Type B pancreatic cell (in vitro differentiated cells): ENCODE data around the gene AMH. TPM values are rescaled to one million over a fixed set of nuclear protein-coding genes. Genes with fewer than 3 reads are reported as not detected.

Experiments used
- DNase-seq: peaks from one replicate; pipeline ENCODE4 v3.0.0; 2021; ENCODE audit warnings: mixed read lengths; ENCODE audit not compliant: unreplicated experiment; ENCODE audit errors: extremely low spot score
- H3K27ac Mint-ChIP-seq: 2 replicates; pipeline ENCODE4 v1.8.0; 2021; ENCODE audit warnings: mild to moderate bottlenecking, mixed read lengths
- H3K27me3 Mint-ChIP-seq: 2 replicates; pipeline ENCODE4 v1.8.0; 2021; ENCODE audit warnings: mixed read lengths
- H3K36me3 Mint-ChIP-seq: 2 replicates; pipeline ENCODE4 v1.8.0; 2021; ENCODE audit warnings: mixed read lengths
- H3K4me1 Mint-ChIP-seq: one replicate; pipeline ENCODE4 v1.8.0; 2021; ENCODE audit warnings: mixed read lengths; ENCODE audit not compliant: unreplicated experiment
- H3K4me3 Mint-ChIP-seq: 2 replicates; pipeline ENCODE4 v1.8.0; 2021; ENCODE audit warnings: mild to moderate bottlenecking, mixed read lengths
- H3K9me3 Mint-ChIP-seq: 2 replicates; pipeline ENCODE4 v1.8.0; 2021; ENCODE audit warnings: mixed read lengths
- total RNA-seq: library from RNA; stranded (reverse); gene quantifications from 2 replicates; pipeline ENCODE4 v1.2.1, GENCODE V29; 2021; ENCODE audit warnings: low replicate concordance
- TF ChIP-seq, protein P1 (sequence below): fragments of 200-600 bp; sonication (generic); conservative IDR thresholded peaks from 2 replicates; pipeline ENCODE4 v1.5.0; 2021; ENCODE audit warnings: antibody characterized with exemption, mild to moderate bottlenecking

AMH gene
- total RNA-seq, 1 donor from 2014 or later = 49.5 TPM

GRCh38 chr19:2246801-2247361 lies 2.2 kb upstream of the AMH start:
- H3K36me3 Mint-ChIP-seq = no peaks in the 10 kb centered on the region

GRCh38 chr19:2247433-2248101 lies 1.6 kb upstream of the AMH start:
- H3K36me3 Mint-ChIP-seq = no peaks in the 10 kb centered on the region
- H3K4me1 Mint-ChIP-seq = peaks cover 3% of the 10 kb centered on the region
- DNase-seq = no peak
- no peak overlapping the region for H3K27ac Mint-ChIP-seq
- H3K27me3 Mint-ChIP-seq = no peaks in the 10 kb centered on the region
- H3K4me3 Mint-ChIP-seq = no peak overlapping the region
- H3K9me3 Mint-ChIP-seq = no peaks in the 10 kb centered on the region
- TF ChIP-seq, protein P1, sequence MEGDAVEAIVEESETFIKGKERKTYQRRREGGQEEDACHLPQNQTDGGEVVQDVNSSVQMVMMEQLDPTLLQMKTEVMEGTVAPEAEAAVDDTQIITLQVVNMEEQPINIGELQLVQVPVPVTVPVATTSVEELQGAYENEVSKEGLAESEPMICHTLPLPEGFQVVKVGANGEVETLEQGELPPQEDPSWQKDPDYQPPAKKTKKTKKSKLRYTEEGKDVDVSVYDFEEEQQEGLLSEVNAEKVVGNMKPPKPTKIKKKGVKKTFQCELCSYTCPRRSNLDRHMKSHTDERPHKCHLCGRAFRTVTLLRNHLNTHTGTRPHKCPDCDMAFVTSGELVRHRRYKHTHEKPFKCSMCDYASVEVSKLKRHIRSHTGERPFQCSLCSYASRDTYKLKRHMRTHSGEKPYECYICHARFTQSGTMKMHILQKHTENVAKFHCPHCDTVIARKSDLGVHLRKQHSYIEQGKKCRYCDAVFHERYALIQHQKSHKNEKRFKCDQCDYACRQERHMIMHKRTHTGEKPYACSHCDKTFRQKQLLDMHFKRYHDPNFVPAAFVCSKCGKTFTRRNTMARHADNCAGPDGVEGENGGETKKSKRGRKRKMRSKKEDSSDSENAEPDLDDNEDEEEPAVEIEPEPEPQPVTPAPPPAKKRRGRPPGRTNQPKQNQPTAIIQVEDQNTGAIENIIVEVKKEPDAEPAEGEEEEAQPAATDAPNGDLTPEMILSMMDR = no peak

More at GRCh38 chr19:2246801-2247361, 2.2 kb upstream of the AMH start:
- Mint-ChIP-seq H3K27me3 (no peaks in the 10 kb centered on the region), H3K4me1 (peaks cover 7% of the 10 kb centered on the region), H3K27ac (no peak overlapping the region), H3K9me3 (no peaks in the 10 kb centered on the region), H3K4me3 (no peak overlapping the region)
- DNase-seq = no peak
- TF ChIP-seq, protein P1 = no peak

GRCh38 chr19:2248136-2249009 lies 750 bp upstream of the AMH start:
- no peaks in the 10 kb centered on the region for H3K9me3 Mint-ChIP-seq
- no peak overlapping the region for H3K4me3 Mint-ChIP-seq
- no peaks in the 10 kb centered on the region for H3K4me1 Mint-ChIP-seq
- H3K36me3 Mint-ChIP-seq = no peaks in the 10 kb centered on the region
- DNase-seq = no peak
- TF ChIP-seq, protein P1 = no peak
- no peak overlapping the region for H3K27ac Mint-ChIP-seq
- peaks cover 4% of the 10 kb centered on the region for H3K27me3 Mint-ChIP-seq

- TF ChIP-seq, protein P1 = no peak
- Mint-ChIP-seq H3K4me1 (peaks cover 3% of the 10 kb centered on the region), H3K27me3 (peaks cover 10% of the 10 kb centered on the region), H3K9me3 (no peaks in the 10 kb centered on the region), H3K36me3 (no peaks in the 10 kb centered on the region), H3K4me3 (no peak overlapping the region), H3K27ac (no peak overlapping the region)
- no peak for DNase-seq
These were observed 1.0 kb downstream of the AMH start for GRCh38 chr19:2249880-2250765.

- Mint-ChIP-seq H3K27ac (no peak overlapping the region), H3K27me3 (peaks cover 10% of the 10 kb centered on the region), H3K9me3 (no peaks in the 10 kb centered on the region), H3K4me1 (peaks cover 3% of the 10 kb centered on the region), H3K4me3 (no peak overlapping the region), H3K36me3 (no peaks in the 10 kb centered on the region)
- DNase-seq = no peak
- TF ChIP-seq, protein P1 = no peak
These were observed 1.6 kb downstream of the AMH start for GRCh38 chr19:2250766-2251105.
